ENCODE data around the gene PRR12. TPM values are rescaled to one million over a fixed set of nuclear protein-coding genes. Genes with fewer than 3 reads are reported as not detected.

The PRR12 gene
- total RNA-seq, 4 donors from 2014 or later: 19.6 to 53.1 (median 24.5) TPM

GRCh38 chr19:49585023-49585422, 6.0 kb upstream of the PRR12 start:
- DNase-seq (ENCODE audit: low spot score in 2 of 2): no peak
- TF ChIP-seq POLR2A (IDR thresholded peaks at IDR 0.05): no peak
- TF ChIP-seq CTCF (IDR thresholded peaks at IDR 0.05): no peak
- intact Hi-C loops (cut with DNase I; ENCODE audit: low total_unique reads): no loop called here
- WGBS, 2 donors: 70 to 72% methylated on average over 7 to 8 of the region's 8 CpGs
- no peak overlapping the region for H3K4me3 ChIP-seq (ENCODE audit: low read depth, poor library complexity, severe bottlenecking)

- intact Hi-C loops (cut with DNase I; ENCODE audit: low total_unique reads): no loop called here
- DNase-seq (ENCODE audit: low spot score in 2 of 2): no peak
- no peak overlapping the region for H3K4me3 ChIP-seq (ENCODE audit: low read depth, poor library complexity, severe bottlenecking)
- WGBS, 2 donors: 83 to 84% methylated on average over 8 of the region's 8 CpGs
- TF ChIP-seq POLR2A (IDR thresholded peaks at IDR 0.05) (no peak), CTCF (IDR thresholded peaks at IDR 0.05) (no peak)
These were observed 3.8 kb upstream of the PRR12 start for GRCh38 chr19:49587227-49587626.

- WGBS, 2 donors: 78 to 80% methylated on average over 18 of the region's 18 CpGs
- DNase-seq (ENCODE audit: low spot score in 2 of 2): no peak
- no peak overlapping the region for H3K4me3 ChIP-seq (ENCODE audit: low read depth, poor library complexity, severe bottlenecking)
- TF ChIP-seq CTCF (IDR thresholded peaks at IDR 0.05) (no peak), POLR2A (IDR thresholded peaks at IDR 0.05) (no peak)
- intact Hi-C loops (cut with DNase I; ENCODE audit: low total_unique reads): no loop called here
These were observed 2.4 kb upstream of the PRR12 start for GRCh38 chr19:49588365-49589122.

GRCh38 chr19:49589502-49589905, 1.5 kb upstream of the PRR12 start:
- no peak for TF ChIP-seq POLR2A (IDR thresholded peaks at IDR 0.05)
- no peak for TF ChIP-seq CTCF (IDR thresholded peaks at IDR 0.05)
- DNase-seq (ENCODE audit: low spot score in 2 of 2): no peak
- intact Hi-C loops (cut with DNase I; ENCODE audit: low total_unique reads): no loop called here
- H3K4me3 ChIP-seq (ENCODE audit: low read depth, poor library complexity, severe bottlenecking): no peak overlapping the region
- 45 to 61% methylated on average over 5 of the region's 5 CpGs for WGBS, 2 donors

GRCh38 chr19:49590071-49590970, 661 bp upstream of the PRR12 start:
- 0% methylated on average over 46 to 47 of the region's 58 CpGs for WGBS, 2 donors
- intact Hi-C loops (cut with DNase I; ENCODE audit: low total_unique reads): loop anchor here (5.0 kb wide), 1 partner anchor 47 kb away; no protein-coding TSS in a partner anchor

More at GRCh38 chr19:49590071-49590970, 661 bp upstream of the PRR12 start:
- peak overlapping the region; percentile 42 for H3K4me3 ChIP-seq (ENCODE audit: low read depth, poor library complexity, severe bottlenecking)
- TF ChIP-seq CTCF (IDR thresholded peaks at IDR 0.05) (no peak), POLR2A (IDR thresholded peaks at IDR 0.05) (no peak)
- peak; percentile 96 to 99 for DNase-seq (ENCODE audit: low spot score in 2 of 2)
